Measurements from ENCODE around the gene STK24.

DNA sequence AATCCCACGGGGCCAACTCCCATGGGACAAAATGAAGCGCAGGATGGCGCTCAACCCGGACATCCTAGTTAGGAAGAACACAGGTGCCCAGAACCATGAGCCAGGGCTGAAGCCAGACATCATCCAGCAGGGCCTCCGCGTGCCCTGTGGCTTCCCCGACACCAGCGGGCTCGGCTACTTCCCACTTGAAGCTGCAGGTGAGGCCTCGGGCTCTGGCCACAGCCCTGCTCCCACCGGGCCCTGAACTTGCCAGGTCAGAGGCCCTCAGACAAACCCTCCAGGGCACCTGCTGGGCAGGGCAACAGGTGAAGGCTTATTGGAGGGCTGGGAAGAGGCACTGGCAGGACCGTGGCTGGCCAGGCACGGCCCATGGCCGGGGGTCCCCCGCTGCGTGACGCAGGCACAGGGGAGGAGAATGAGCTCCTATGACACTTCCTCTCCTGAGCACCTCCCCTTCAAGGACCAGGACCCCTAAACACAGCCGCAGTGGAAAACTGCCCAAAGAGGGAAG is 117.7 kb downstream of the STK24 start:
- TF ChIP-seq EZH2phosphoT487 (IDR thresholded peaks at IDR 0.05; ENCODE audit: borderline replicate concordance): no peak
- TF ChIP-seq CTCF (conservative IDR thresholded peaks at IDR 0.05; ENCODE audit: low read length): no peak

All from Loucy (cell line).